BJ (cell line): ENCODE data around the gene RAB3B. TPM values are rescaled to one million over a fixed set of nuclear protein-coding genes. Genes with fewer than 3 reads are reported as not detected.
A peak's percentile ranks its signal among the peaks of the same experiment; 100 is the strongest.
"Not testable (repeated sequence)": the region's sequence is repeated elsewhere in the genome, so short reads cannot be mapped to it uniquely, and the experiment has no call there.

Experiments used
- CTCF ChIA-PET: fragments of 350-600 bp; formaldehyde crosslinking; extraction: SDS; loops from one replicate; lab custom pipeline; 2021; ENCODE audit warnings: antibody characterized with exemption, inconsistent platforms; lab: Yijun Ruan, JAX
- POLR2A ChIA-PET: fragments of 300-600 bp; sonication (Branson Sonifier 250); formaldehyde crosslinking; extraction: SDS; loops from one replicate; lab custom pipeline; 2021; ENCODE audit warnings: antibody characterized with exemption; lab: Charles Lee
- DNase-seq: peaks from one replicate; pipeline ENCODE4 v3.0.0-alpha.2; 2011; ENCODE audit warnings: low read depth
- H3K27me3 ChIP-seq: 2 replicates; pipeline ENCODE4 v1.6.0; 2011; ENCODE audit warnings: low read length; ENCODE audit not compliant: control insufficient read depth, insufficient read depth
- H3K36me3 ChIP-seq: 2 replicates; pipeline ENCODE4 v1.5.1; 2011; ENCODE audit warnings: low read length; ENCODE audit not compliant: control insufficient read depth, insufficient read depth
- H3K4me3 ChIP-seq: 2 replicates; pipeline ENCODE4 v1.5.1; 2011; ENCODE audit warnings: low read depth, mild to moderate bottlenecking, control low read depth, low read length
- polyA plus RNA-seq: library from polyadenylated mRNA; depleted of rRNA; stranded (reverse); fragments of >200 nt; gene quantifications from 2 replicates; pipeline ENCODE4 v1.2.3, GENCODE V29; 2011
- TF ChIP-seq, protein P1 (sequence below): IDR thresholded peaks from 2 replicates; pipeline ENCODE4 v1.5.1; 2011; ENCODE audit warnings: low read depth, mild to moderate bottlenecking, control low read depth, inconsistent platforms, low read length, moderate library complexity; ENCODE audit not compliant: insufficient read depth

RAB3B gene
- polyA plus RNA-seq, 1 experiment: 27.4 TPM

DNA sequence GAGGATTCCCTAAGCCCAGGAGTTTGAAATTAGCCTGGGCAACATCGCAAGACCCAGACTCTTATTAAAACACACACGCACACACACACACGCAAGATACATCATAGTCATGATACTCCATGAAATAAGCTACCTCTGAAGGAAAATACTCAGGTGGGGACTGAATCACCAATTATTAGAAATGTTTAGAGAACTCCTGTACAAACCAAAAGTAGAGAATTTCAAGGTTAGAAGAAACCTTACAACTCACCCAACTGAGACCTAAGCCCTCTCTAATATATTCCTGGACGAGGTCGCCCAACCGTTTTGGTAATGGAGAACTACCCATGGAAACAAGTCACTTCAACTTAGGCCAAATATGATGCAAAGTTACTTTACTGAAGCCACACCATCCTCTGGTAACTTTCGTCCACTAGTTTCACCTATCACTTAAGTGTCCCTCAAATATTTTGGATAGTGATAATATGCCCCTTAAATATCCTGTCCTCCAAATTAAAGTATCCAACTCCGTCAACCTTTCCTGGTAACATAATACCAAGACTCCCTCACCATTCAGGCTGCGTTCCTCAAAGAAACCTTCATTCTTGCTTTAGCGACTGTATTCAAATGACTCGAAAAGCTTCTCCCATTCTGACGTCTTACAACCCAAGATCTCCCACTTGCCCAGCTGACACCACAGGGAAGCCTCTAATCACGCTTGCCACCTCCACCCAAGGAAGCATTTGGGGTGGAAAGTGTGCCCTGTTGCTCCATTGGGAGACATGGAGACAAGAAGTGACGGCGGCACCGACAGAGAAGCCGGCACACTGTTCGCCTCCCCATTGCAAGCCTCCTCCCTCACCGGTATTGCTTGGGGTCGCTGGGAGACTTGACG, 112.8 kb downstream of the RAB3B start:
- POLR2A ChIA-PET: interaction anchor here (0.6 kb wide), 1 partner anchor 20 kb away, joined by 3 read pairs; no protein-coding TSS in a partner anchor
- Histone ChIP-seq H3K36me3 (no peaks in the 10 kb centered on the region; the same call in 1 of the 2 replicates), H3K4me3 (peak overlapping the region; percentile 99), H3K27me3 (no peaks in the 10 kb centered on the region)
- TF ChIP-seq, protein P1, sequence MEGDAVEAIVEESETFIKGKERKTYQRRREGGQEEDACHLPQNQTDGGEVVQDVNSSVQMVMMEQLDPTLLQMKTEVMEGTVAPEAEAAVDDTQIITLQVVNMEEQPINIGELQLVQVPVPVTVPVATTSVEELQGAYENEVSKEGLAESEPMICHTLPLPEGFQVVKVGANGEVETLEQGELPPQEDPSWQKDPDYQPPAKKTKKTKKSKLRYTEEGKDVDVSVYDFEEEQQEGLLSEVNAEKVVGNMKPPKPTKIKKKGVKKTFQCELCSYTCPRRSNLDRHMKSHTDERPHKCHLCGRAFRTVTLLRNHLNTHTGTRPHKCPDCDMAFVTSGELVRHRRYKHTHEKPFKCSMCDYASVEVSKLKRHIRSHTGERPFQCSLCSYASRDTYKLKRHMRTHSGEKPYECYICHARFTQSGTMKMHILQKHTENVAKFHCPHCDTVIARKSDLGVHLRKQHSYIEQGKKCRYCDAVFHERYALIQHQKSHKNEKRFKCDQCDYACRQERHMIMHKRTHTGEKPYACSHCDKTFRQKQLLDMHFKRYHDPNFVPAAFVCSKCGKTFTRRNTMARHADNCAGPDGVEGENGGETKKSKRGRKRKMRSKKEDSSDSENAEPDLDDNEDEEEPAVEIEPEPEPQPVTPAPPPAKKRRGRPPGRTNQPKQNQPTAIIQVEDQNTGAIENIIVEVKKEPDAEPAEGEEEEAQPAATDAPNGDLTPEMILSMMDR: no peak
- CTCF ChIA-PET: interaction anchor here (0.8 kb wide), 2 partner anchors 19 to 122 kb away, joined by 3 read pairs; no protein-coding TSS in a partner anchor
- no peak for DNase-seq

DNA sequence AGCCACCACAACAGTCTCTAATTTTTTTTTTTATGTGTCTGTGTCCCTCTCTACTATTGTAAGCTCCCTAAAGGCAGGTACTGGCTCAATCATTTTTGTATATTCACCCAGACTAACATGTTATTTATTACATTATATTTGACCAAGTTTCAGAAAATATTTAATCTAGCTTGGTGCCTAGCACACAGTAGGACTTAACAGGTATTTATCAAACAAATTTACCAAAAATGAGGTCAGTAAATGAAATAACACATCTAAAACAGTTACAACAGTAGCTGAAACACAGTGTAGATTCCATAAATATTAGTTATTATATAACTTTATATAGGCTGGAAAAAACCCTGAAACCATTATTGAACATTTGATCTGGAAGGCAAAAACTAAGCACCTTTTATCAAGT, 114.7 kb downstream of the RAB3B start:
- no peak overlapping the region for H3K4me3 ChIP-seq
- no peaks in the 10 kb centered on the region for H3K27me3 ChIP-seq
- TF ChIP-seq, protein P1: no peak
- ChIA-PET CTCF (no interaction called here), POLR2A (no interaction called here)
- DNase-seq: no peak
- H3K36me3 ChIP-seq: no peaks in the 10 kb centered on the region; the same call in 1 of the 2 replicates

DNA sequence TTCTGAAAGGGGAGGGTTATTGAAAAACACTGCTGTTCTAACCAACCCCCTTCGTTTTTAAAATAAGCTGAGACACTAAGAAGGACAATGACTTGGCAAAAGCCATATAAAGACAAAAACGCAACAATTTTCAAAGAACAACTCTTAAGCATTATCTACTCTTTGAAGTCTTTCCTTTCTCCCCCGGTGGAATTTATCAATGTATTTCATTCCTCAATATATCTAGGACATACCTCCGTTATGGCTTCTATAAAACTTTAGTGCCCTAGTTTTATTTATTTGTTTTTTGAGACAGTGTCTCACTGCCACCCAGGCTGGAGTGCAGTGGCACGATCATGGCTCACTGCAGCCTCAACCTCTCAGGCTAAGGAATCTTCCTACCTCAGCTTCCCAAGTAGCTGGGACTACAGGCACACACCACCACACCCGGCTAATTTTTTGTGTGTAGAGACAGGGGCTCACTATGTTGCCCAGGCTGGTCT, 115.2 kb downstream of the RAB3B start:
- TF ChIP-seq, protein P1: no peak
- ChIA-PET POLR2A (no interaction called here), CTCF (no interaction called here)
- DNase-seq: no peak
- H3K27me3 ChIP-seq: no peaks in the 10 kb centered on the region
- no peak overlapping the region for H3K4me3 ChIP-seq
- no peaks in the 10 kb centered on the region; the same call in 1 of the 2 replicates for H3K36me3 ChIP-seq

DNA sequence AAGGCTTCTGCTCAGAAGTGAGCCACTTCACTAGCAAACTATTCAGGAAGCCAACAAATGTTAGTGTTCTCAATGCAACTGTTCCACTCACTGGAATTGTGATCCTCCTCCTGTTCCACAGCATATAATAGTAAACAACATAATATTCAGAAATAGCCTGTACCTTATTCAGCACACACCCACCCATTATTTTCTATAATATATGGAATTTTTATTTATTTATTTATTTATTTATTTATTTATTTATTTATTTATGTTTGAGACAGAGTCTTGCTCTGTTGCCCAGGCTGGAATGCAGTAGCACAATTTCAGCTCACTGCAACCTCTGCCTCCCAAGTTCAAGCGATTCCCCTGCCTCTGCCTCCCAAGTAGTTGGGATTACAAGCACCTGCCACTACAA, 117.2 kb downstream of the RAB3B start:
- H3K4me3 ChIP-seq, POLR2A ChIA-PET, H3K36me3 ChIP-seq, DNase-seq, CTCF ChIA-PET, H3K27me3 ChIP-seq: not testable (repeated sequence)

DNA sequence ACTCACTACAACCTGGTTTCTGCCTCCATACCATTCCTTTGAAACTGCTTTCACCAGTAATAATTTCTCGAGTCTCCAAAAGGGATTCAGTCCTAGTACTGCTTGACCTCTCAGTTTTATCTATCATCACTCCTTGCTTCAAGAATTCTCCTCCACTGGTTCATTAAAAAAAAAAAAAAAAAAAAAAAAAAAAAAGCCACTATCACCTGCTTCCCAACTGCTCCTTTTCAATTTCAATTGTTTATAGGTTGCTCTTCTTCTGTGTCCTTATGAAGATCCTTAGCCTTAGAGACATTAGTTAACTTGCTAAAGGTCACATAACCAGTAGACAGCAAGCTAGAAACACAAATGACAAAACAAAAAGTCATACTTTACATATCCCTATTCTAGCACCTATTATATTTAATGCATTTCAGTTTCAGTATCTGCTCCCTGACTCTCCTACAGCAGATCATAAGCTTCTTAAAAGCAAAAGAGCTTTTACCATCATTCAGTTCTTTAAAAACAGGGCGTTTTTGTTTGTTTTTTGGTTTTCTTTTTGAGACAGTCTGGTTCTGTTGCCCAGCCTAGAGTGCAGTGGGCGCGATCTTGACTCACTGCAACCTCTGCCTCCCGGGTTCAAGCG, 119.0 kb downstream of the RAB3B start:
- no peaks in the 10 kb centered on the region for H3K27me3 ChIP-seq
- no peak for DNase-seq
- H3K36me3 ChIP-seq: no peaks in the 10 kb centered on the region; the same call in 1 of the 2 replicates
- TF ChIP-seq, protein P1: no peak
- no peak overlapping the region for H3K4me3 ChIP-seq
- POLR2A ChIA-PET: no interaction called here
- CTCF ChIA-PET: no interaction called here
